ENCODE measurements around the gene CD3D.

The CD3D gene

DNA sequence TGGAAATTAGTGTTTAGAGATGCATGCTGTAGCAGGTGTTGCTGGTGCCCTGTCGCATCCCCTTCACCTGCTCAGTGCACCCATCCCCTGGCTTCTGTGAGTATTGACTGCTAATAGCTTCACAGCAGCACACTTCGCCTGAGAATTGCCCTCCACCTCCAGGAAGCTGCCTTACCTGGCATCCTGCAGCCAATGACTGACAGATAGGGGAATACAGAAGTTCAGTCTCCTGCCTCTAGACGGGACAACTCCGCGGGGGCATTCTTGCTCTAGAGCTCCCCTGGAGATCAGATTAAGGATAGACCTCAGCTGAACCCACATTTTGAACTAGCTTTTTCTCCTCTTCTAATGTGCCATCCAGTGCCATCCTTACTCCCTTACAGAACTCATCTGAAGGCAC lies 47.3 kb downstream of the CD3D start:
- no peak for TF ChIP-seq CTCF (IDR thresholded peaks at IDR 0.05)

GRCh38 chr11:118294053-118294452 lies 48.5 kb downstream of the CD3D start:
- TF ChIP-seq CTCF (IDR thresholded peaks at IDR 0.05): no peak

GRCh38 chr11:118291477-118292135 lies 50.9 kb downstream of the CD3D start:
- TF ChIP-seq CTCF (IDR thresholded peaks at IDR 0.05): no peak

DNA sequence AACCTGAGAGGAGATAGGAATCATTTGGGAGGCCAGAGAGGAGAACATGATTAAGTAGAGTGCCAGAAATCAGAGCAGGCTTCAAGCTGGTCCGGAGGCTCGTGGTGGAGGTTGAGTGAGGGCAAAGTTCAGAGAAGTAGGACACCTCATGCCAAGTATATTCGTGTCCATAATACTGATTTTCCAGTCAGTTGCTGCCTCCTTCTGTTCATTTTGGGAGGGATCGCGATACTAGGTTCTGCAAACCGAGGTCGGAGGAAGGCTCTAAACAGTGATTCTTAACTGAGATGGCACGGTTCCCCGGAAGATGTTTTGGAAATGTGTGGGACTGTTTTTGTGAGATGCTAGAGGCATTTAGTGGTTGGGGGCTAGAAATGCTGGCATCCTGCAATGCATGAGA lies 51.6 kb downstream of the CD3D start:
- TF ChIP-seq CTCF (IDR thresholded peaks at IDR 0.05): peak; percentile 41; the same call in 1 of the 2 replicates

DNA sequence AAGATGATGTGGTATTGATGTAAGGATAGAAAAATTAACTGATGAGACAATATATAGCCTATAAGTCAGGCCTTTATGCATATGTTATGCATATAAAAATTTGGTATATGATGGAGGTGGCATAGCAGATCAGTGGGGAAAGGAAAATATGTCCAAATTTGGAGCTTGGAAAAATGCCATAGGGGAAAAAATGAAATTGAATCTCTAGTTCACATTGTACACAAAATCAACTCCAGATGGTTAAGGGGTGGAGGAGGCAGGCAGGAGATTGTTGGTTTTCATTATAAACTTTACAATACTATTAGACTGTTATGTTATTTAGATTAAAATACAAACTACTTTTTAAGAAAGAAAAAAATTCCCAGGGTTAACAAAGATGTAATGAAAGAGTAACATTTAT lies 53.1 kb downstream of the CD3D start:
- no peak for TF ChIP-seq CTCF (IDR thresholded peaks at IDR 0.05)
